ENCODE results near the gene BCR.

- TF ChIP-seq CTCF (IDR thresholded peaks at IDR 0.05) (no peak), POLR2A (IDR thresholded peaks at IDR 0.05) (no peak)
These were observed 126.2 kb downstream of the BCR start for GRCh38 chr22:23306438-23306921.
